Measurements from ENCODE around the gene ARHGEF25.
A peak's percentile ranks its signal among the peaks of the same experiment; 100 is the strongest.
"Not testable (repeated sequence)": the region's sequence is repeated elsewhere in the genome, so short reads cannot be mapped to it uniquely, and the experiment has no call there.

ARHGEF25 gene

DNA sequence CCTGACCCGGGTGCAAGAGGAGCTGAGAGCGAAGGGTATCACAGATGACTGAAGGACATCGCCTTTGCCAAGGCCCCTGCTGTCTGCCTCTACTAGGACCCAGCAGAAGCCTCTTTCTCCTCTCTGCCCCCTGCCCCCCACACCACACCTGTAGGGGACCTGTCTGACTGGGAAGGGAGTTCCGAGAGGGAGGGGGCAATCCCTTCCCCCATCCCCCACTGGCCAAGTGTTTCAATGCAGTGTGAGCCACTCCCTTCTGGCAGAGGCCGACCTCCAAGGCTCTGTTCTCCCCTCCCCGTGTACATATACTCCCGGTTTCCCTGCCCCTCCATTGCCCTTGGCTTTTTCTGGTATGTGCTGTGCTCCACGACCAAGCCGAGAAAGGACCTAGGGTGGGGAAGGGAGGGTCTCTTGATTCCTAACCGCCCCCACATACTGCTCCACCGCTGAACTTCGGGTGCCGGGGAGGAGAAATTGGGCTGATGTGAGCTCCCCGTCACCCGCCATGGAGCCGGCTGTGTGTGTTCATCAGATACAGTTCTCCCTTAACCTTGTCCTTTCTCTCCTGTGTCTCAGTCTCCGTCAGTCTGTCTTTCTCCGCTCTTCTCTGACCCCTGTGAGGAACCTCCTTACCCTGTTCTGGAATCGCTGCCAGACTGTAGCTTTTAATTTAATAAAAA is 2.0 kb upstream of the ARHGEF25 start:
- DNase-seq (ENCODE audit: low spot score) = no peak

DNA sequence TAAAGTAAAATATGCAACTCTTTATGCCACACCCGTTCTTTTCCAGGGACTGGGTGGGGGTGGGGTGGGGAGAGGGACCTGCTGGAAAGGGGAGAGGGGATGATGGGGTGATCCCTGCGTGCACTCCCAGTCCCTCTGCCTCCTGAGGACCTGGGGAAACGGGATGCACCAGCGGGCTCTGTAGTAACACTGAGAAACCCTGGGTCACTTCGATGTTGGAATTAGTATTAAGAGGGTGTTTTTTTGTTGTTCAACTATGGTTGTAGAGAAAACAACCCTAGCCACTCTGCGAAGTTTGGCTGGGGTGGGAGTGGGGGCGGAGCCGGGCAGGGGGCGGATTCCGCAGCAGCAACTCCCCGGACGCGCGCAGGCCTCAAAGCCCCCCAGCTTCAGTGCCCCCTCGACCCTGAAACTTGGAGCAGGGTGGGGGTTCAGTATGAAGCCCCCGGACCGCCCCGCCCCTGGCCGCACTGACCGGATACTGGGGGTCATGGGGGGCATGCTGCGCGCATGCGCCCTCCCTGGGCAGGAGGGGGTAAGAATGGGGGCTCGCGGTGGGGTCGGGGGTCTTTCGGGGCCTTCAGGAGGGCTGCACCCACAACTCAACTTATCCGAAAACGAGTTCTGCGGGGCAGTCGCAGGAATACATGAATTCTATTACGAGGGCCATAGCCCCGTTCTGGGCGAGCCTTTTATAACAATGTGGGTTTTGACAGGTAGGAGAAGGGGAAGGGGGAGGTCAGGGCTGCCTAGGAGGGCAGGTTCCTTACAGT is 1.3 kb upstream of the ARHGEF25 start:
- no peak for DNase-seq (ENCODE audit: low spot score)

DNA sequence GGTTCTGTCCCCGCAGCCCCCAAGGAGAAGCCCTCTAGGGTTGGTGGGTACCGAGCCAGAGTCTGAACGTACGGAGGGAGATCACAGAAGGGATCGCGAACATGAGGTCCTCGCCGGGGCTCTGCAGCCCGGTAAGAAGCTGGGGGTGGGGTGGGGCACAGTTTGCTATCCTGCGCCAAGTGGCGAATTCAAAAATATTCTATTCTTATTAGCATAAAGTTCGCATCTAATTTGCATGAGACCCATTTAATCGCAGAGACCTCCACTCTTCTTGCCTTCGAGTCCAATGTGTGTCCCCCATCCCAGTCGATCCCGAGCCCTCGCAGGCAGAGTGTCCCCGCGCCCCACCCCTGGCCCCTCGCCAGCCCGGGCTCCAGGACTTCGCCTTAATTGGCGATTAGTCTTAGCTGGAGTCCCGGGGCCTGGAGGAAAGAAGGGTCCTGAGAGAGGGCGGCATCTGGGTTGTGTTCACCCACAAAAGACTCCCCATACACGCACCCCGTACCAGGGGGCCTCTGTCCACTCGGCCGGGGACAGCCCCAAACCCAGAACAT is 604 bp upstream of the ARHGEF25 start:
- DNase-seq (ENCODE audit: low spot score) = no peak

DNA sequence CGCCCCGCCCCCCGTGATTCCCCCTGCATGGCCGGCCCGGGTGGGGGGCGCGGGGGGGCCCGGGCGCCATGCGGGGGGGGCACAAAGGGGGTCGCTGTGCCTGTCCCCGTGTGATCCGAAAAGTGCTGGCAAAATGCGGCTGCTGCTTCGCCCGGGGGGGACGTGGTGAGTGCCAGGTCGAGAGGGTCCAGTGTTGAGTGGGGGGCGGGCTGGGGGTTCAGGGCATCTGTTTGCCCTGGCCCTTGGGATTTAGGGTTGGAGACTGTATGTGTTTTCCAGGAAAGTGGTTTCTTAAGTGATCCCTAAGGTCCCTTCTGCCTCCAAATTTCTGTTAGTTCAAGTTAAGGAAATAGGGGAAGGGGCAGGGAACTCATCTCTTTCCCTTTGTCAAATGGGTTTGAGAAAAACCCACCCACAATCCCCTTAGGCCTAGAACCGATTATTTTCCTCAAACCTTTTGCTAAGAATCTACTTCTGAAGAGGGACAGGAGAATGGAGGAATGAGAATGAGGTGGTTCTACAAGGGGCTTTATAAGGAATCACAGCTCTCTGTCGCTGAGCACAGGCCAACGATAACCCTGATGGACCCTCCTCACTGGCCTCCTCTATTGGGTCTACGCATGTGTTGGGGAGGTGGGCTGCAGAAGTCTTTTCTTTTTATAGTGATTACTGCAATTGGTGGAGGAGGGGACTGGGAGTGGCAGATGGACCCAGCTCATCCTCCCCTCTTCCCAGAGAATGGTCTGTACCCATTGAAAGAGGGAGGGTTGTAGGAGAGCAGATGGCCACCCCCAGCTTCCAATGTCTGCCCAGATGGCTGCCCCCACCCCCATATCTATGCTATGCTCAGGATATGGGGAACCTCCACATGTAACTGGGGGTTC is 834 bp downstream of the ARHGEF25 start:
- DNase-seq (ENCODE audit: low spot score) = no peak

DNA sequence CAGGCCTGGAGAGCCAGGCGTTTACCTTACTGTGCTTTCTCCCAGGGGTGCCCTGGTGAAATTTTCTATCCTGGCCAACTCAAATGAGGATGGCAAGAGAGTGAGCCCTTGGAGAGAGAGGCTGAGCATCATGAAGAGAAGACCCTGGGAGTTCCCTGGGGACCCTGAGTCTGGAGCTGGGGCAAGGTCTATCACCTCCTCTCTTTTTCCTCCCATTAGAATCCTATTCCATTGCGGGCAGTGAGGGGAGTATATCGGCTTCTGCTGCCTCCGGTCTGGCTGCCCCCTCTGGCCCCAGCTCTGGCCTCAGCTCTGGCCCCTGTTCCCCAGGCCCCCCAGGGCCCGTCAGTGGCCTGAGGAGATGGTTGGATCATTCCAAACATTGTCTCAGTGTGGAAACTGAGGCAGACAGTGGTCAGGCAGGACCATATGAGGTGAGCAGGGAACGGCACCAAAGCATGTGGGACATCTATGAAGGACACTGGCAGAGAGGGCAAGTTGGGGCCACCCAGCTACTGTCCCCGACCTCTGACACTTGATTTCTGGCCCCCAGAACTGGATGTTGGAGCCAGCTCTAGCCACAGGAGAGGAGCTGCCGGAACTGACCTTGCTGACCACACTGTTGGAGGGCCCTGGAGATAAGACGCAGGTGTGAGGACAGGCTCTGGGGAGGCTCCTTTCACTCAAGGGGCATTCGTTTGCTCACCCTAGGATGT is 1.6 kb downstream of the ARHGEF25 start:
- no peak for DNase-seq (ENCODE audit: low spot score)

DNA sequence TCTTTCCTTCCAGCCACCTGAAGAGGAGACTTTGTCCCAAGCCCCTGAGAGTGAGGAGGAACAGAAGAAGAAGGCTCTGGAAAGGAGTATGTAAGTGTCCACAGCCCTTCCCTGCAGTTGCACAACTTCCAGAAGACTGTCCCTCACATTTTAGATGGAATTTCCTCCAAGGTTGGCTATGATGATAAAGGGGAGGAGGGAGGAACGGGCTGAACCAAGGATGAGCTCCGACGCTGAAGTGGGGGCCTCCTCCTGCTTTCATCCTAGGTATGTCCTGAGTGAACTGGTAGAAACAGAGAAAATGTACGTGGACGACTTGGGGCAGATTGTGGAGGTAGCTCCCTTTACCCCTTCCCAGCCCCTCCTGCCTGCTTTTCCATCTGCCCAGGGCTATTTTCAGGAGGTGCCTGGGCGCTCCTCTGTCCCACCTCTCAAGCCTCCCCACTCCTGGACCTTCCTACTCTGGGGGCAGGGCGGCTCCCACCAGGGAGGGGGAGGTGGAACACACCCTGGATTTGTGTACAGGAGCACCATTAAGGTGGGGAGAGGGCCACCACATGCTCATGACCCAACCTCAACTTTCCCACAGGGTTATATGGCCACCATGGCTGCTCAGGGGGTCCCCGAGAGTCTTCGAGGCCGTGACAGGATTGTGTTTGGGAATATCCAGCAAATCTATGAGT is 2.3 kb downstream of the ARHGEF25 start:
- DNase-seq (ENCODE audit: low spot score) = no peak

DNA sequence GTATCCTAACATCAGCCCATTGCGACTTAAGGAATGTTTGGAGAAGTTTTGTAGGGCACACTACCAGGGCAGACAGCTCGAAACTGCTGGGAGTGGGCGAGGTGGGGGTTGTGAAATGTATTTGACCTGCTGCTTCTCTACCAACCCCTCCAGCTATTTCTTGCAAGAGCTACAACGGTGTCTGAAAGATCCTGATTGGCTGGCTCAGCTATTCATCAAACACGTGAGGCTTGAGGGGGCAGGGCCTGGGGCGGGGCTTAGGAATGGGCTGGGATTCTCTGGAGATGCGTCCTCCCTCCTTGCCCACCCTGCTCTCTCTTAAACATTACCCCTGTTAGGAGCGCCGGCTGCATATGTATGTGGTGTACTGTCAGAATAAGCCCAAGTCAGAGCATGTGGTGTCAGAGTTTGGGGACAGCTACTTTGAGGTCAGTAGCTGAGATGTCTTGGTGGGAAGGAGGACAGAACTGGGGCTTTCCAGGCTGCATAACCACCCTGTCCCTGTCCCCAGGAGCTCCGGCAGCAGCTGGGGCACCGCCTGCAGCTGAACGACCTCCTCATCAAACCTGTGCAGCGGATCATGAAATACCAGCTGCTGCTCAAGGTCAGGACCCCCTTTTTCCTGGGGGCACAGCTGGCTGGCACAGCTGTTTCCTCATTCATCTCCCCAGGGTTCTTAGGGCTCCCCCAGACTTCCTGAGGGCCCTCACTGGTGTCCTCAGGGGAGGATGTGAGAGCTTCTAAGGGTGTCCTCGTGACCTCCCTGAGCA is 3.1 kb downstream of the ARHGEF25 start:
- DNase-seq (ENCODE audit: low spot score) = peak; percentile 57

DNA sequence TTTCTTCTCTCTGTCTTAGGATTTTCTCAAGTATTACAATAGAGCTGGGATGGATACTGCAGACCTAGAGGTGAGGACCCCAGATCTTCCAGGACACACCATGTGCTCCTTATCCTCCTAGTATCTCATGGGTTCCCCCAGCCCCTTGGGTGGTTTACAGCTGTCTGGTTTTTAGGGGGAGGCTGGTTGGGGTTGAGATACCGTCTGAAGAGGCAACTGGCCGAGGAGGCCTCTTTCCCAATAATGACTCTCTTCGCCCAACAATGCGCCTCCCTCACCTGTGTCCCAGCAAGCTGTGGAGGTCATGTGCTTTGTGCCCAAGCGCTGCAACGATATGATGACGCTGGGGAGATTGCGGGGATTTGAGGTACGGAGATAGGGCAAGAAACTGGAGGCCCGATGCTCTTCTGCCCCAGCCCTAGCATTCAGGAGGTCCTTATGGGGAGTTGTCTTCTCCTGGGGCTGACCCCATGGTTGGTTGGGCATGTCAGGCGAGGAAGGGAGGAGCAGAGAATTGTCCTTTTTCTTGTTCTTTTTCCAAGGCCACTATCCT is 3.8 kb downstream of the ARHGEF25 start:
- no peak for DNase-seq (ENCODE audit: low spot score)

DNA sequence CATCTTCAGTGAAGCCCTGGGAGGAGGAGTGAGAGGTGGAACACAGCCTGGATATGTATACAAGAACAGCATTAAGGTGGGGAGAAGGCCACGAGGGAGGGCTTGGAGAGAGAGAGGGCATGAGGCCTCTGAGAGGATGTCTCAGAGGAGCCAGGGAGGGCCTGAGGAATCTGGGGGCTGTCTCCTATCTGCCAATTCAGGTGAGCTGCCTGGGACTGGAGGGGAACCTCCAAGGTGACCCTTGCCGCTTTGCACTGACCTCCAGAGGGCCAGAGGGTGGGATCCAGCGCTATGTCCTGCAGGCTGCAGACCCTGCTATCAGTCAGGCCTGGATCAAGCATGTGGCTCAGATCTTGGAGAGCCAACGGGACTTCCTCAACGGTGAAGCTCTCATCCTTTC is 4.4 kb downstream of the ARHGEF25 start:
- DNase-seq (ENCODE audit: low spot score) = no peak

DNA sequence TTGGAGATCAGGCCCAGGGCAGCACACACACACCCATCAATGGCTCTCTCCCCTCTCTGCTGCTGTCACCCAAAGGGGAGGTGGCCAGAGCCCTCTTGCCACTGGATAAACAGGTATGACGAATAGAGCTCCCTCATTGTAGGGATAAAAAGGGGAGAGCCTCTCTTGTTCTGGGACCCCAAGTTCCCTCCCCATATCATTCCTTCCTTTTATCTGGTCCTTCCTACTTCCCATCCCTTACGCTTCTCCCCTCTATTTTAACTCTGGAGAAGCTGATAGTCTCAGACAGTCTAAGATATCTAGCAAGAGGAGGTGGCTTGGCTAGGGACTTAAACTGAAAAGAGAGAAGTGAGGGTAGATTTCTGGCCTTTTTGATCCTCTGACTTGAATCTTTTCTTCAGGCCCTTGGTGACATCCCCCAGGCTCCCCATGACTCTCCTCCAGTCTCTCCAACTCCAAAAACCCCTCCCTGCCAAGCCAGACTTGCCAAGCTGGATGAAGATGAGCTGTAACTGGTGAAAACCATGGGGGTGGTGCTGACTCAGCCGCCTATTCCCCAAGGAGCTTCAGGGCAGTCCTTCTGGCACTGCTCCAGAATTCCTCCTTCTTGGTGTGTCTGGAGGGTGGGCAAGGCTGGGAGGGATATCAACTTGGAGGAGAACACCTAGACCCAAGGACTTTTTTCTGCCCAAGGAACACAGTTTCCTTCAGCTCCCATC is 5.3 kb downstream of the ARHGEF25 start:
- DNase-seq (ENCODE audit: low spot score) = peak; percentile 67

DNA sequence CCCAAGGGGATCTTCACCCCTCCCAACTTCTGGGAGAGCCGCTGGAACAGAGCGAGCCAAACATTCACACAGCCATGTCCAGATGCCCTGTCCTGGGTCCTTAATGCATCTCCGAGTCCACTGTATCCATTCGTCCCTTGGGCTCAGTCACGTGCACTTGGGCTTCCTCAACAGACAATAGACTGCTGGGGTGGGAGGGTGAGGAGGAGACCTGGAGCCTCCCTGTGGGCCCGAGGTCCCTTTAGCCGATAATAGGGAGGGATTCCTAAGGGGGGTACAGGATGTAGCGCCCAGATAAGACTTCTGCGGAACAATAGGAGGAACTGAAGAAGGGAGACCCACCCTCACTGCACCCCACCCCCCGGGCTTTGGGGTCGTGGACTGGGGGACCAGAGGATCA is 6.7 kb downstream of the ARHGEF25 start:
- DNase-seq (ENCODE audit: low spot score) = no peak

DNA sequence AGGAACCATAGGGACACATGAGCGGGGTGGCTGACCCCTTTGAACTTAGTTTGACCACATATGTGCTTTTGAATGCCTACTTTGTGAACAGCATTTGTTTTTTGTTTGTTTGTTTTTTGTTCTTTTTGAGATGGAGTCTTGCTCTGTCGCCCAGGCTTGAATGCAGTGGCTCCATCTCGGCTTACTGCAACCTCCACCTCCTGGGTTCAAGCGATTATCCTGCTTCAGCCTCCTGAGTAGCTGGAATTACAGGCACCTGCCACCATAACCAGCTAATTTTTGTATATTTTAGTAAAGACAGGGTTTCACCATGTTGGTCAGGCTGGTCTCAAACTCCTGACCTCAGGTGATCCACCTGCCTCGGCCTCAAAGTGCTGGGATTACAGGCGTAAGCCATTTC is 7.2 kb downstream of the ARHGEF25 start:
- DNase-seq (ENCODE audit: low spot score) = not testable (repeated sequence)

DNA sequence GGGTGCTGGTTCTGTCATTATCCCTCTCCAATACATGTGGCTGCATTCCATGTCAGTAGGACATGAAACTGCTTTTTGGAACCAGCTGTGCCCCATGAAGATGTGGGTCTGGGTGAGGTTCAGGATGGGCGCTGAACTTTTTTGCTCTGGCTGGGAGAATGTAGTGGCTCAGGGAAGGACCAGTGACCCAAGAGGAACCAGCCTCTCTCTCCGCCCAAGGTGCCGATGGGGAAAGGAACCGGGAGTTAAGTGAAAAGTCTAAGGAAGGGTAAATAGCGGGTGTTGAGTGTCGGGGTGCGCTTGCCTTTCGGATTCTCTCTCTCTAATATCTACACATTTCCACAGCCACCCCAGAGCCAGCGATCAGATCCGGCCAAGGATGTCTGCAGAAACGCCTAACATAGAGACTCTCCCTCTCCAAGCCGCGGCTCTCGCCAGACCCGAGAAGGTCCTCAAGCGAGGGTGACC is 7.8 kb downstream of the ARHGEF25 start:
- no peak for DNase-seq (ENCODE audit: low spot score)

DNA sequence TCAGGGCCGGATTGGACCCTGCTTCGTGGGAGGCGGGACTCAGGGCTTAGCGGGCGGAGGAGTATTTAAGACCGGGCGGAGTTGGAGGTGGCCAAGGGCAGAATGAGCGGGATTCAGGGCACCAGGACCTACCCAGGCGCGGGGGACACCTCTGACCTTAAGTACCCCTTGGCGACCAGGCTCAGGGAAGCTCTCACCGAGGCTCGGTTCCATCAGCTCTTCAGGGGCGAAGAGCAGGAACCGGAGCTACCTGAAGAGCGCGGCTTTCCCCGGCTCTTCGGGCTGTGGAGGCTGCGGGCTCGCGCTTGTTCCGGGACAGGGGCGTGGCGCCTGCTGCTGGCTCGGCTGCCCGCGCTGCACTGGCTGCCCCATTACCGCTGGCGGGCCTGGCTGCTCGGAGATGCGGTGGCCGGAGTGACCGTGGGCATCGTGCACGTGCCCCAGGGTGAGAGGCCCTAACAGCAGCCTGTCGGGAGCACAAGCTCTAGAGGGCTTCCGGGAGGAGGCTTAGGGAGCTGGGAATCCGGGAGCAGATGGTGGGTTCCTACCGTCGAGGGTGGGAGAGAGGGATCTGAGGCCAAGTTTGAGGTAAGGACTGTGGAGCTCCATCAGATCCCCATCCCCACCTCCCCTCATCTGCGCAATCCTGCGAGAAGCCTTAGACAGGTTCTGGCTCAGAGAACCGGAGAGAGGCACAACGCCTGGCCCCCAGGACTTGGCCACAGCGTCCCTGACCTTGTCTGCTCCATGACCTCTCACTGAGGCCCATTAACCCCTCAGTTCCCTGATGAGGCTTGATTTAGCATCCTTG is 8.4 kb downstream of the ARHGEF25 start:
- DNase-seq (ENCODE audit: low spot score) = no peak

DNA sequence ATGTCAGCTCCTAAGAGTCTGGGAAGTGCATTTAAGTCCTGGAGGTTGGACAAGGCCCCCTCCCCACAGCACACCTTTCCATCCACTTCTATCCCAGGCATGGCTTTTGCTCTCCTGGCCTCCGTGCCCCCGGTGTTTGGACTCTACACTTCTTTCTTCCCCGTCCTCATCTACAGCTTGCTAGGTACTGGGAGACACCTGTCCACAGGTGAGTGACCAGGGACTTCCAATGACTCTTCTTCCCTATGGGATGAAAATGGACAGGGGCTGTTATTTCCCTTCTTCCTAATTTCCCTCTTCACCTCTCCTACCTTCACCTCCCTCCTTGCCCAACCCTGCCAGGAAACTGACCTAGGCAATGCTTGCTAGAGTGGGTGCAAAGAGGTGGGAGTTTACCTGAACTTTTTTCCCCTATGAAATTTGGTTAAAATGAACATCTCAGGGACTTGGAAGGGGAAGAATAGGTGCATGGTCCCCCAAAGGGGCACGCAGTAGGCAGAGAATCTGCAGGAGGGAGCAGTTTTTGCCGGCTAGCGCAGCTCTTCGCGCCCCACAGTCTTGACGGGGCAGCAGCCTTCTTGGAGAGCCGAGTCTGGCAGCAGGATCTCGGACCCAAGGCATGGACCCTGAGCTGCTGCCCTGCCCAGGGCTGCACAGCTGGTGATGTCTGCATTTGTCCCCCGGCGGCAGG is 9.2 kb downstream of the ARHGEF25 start:
- no peak for DNase-seq (ENCODE audit: low spot score)

DNA sequence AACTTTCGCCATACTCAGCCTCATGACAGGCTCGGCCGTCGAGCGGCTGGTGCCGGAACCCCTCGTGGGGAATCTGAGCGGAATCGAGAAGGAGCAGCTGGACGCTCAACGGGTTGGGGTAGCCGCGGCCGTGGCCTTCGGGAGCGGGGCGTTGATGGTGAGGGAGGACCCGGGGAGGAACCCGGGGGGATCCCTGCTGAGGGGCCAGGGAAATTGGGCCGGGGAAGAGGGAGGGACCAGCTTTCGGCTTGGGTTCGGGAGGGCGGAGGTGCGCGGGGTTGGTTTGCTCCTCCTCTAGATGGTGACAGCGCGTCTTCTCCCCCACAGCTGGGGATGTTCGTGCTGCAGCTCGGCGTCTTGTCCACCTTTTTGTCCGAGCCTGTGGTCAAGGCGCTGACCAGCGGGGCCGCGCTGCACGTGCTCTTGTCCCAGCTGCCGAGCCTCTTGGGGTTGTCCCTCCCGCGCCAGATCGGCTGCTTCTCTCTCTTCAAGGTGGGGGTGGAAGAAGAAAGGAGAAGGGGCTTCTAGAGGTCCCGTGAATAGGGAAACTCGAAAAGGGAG is 9.8 kb downstream of the ARHGEF25 start:
- no peak for DNase-seq (ENCODE audit: low spot score)

DNA sequence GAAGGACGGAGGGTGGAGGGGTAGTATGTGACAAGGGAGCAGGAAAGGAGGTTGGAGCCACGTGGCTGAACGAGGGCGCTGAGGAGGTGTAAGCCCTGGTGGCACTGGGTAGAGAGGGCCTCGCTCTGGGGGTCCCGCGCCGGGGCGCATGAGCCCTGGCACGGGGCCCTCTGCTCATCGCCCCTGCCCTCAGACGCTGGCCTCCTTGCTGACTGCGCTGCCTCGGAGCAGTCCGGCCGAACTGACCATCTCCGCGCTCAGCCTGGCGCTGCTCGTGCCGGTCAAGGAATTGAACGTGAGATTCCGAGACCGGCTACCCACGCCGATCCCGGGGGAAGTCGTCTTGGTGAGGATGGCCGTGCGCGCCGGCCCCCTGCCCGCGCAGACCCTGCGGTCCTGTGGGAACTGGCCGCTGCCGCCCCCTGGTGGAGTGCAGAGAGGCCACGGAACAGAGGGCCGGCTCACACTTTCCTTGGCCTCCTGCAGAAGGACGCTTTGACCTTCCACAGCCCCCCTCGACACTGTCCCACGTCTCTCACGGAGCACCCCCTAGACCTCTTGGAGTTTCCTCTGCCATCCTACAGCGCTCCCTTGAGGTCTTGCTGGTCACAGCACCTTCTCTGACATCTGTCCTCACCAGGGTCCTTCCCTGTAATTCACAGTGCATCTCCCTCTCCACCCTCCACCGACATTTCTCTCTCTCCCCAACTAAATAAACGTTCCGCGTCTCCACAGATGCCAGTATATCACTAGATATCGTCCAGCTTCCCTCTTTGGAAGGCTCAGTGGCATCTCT is 10.5 kb downstream of the ARHGEF25 start:
- DNase-seq (ENCODE audit: low spot score) = peak; percentile 87

Measured in GM03348 (cell line).